K562 (cell line): ENCODE measurements around the gene CHCHD6. TPM values are rescaled to one million over a fixed set of nuclear protein-coding genes. Genes with fewer than 3 reads are reported as not detected.

Source experiments
- ATAC-seq: fragments of 200-7000 bp; cut with Tn5 transposase; 3 replicates; pipeline ENCODE4 v1.9.1; 2020; ENCODE audit warnings: moderate library complexity
- BruUV-seq: library from RNA; stranded (reverse); fragments of 400-500 nt; replicated peaks from 2 replicates; lab custom pipeline; 2021; lab: Mats Ljungman, UMichigan
- CTCF ChIA-PET: fragments of 300-600 bp; formaldehyde crosslinking; extraction: SDS; loops from one replicate; lab custom pipeline; 2021; ENCODE audit warnings: low intra/inter-chr PET ratio; lab: Yijun Ruan, JAX
- POLR2A ChIA-PET: fragments of 300-600, 350-650 bp; sonication (Branson Sonifier 250); formaldehyde crosslinking; extraction: SDS; loops from one replicate; lab custom pipeline; 2021; ENCODE audit warnings: antibody characterized with exemption, inconsistent platforms; lab: Yijun Ruan, JAX
- DNase-seq, 4 experiments: peaks; one replicate each; pipeline versions ENCODE4 v3.0.0 to v3.0.0-alpha.2; 2011 to 2018; ENCODE audit warnings: low spot score in 3 of 4, mixed read lengths in 3 of 4; ENCODE audit errors: extremely low read depth in 1 of 4
- FAIRE-seq: peaks from 2 replicates; lab custom pipeline; 2011; peaks lifted over from hg19 to GRCh38; lab: Jason Lieb, UNC
- H2AFZ ChIP-seq: 2 replicates; pipeline ENCODE4 v1.6.0; 2011; ENCODE audit warnings: low read depth, low read length, control low read depth, inconsistent platforms
- H3K27ac ChIP-seq: fragments of 200-600 bp; 3 replicates; pipeline ENCODE4 v1.8.0; 2011; ENCODE audit warnings: low read depth, mild to moderate bottlenecking, control low read depth, inconsistent platforms, low read length, moderate library complexity, mixed read lengths; ENCODE audit errors: extremely low read depth
- H3K27me3 ChIP-seq, 2 experiments: fragments of 300-600 bp in 1 of 2; 2 replicates in 1 of 2; 3 replicates in 1 of 2; pipeline versions ENCODE4 v1.6.0 to v1.8.0; 2011; ENCODE audit warnings: inconsistent platforms in 2 of 2, low read length in 2 of 2, mild to moderate bottlenecking in 1 of 2, mixed read lengths in 1 of 2, moderate library complexity in 1 of 2; ENCODE audit not compliant: control insufficient read depth in 2 of 2, insufficient read depth in 2 of 2
- H3K36me3 ChIP-seq: fragments of 300-600 bp; 3 replicates; pipeline ENCODE4 v1.8.0; 2011; ENCODE audit warnings: mild to moderate bottlenecking, low read length, inconsistent platforms; ENCODE audit not compliant: control insufficient read depth, insufficient read depth
- H3K4me1 ChIP-seq, 2 experiments: fragments of 200-600 bp in 1 of 2; replicated peaks in 1 of 2; 2 replicates in 1 of 2; 3 replicates in 1 of 2; pipeline versions ENCODE4 v1.5.1 to v1.8.0; 2011; ENCODE audit warnings: inconsistent platforms in 2 of 2, low read length in 2 of 2, mild to moderate bottlenecking in 1 of 2, mixed read lengths in 1 of 2, moderate library complexity in 1 of 2; ENCODE audit not compliant: control insufficient read depth in 2 of 2, insufficient read depth in 2 of 2
- H3K4me2 ChIP-seq: 2 replicates; pipeline ENCODE4 v1.6.1; 2011; ENCODE audit warnings: low read length, control low read depth, inconsistent platforms, mixed read lengths; ENCODE audit not compliant: insufficient read depth
- H3K4me3 ChIP-seq: fragments of 200-600 bp; sonication (generic), shearing (Covaris generic); 2 replicates; pipeline ENCODE4 v1.5.1; 2016; ENCODE audit warnings: control low read depth, inconsistent platforms
- H3K79me2 ChIP-seq: fragments of 200-600 bp; 3 replicates; pipeline ENCODE4 v1.8.0; 2011; ENCODE audit warnings: low read length, inconsistent platforms; ENCODE audit not compliant: control insufficient read depth, insufficient read depth
- H3K9ac ChIP-seq, 2 experiments: 2 replicates each; pipeline versions ENCODE4 v1.6.0 to v1.6.1; 2011; ENCODE audit warnings: low read depth in 2 of 2, low read length in 2 of 2, control low read depth in 1 of 2, inconsistent platforms in 1 of 2, mild to moderate bottlenecking in 1 of 2, mixed read lengths in 1 of 2; ENCODE audit not compliant: insufficient read depth in 1 of 2
- H3K9me1 ChIP-seq: one replicate; pipeline ENCODE4 v1.6.0; 2011; ENCODE audit warnings: inconsistent platforms, mild to moderate bottlenecking, low read length, moderate library complexity; ENCODE audit not compliant: control insufficient read depth, insufficient read depth
- H3K9me3 ChIP-seq: replicated peaks from 2 replicates; pipeline ENCODE4 v1.5.1; 2011; ENCODE audit warnings: low read depth, low read length, inconsistent platforms; ENCODE audit not compliant: control insufficient read depth, insufficient read depth
- H4K20me1 ChIP-seq: replicated peaks from 2 replicates; pipeline ENCODE4 v1.6.1; 2011; ENCODE audit warnings: low read length, inconsistent platforms, mixed read lengths; ENCODE audit not compliant: control insufficient read depth, insufficient read depth
- DMBX1 ChIP-seq: fragments of 250-450 bp; sonication (Bioruptor Pico); IDR thresholded peaks from 2 replicates; pipeline ENCODE4 v1.8.0; 2022; ENCODE audit warnings: inconsistent platforms, mild to moderate bottlenecking, moderate library complexity, borderline replicate concordance
- MAZ ChIP-seq, 2 experiments: fragments of 450-650 bp in 1 of 2; sonication (generic) in 1 of 2; formaldehyde crosslinking; IDR thresholded peaks in 1 of 2; conservative IDR thresholded peaks in 1 of 2; 2 replicates each; pipeline versions ENCODE4 v1.4.0 to v1.5.0; 2020; ENCODE audit warnings: mild to moderate bottlenecking in 1 of 2, missing genetic modification reagents in 1 of 2
- RB1 ChIP-seq: fragments of 450-650 bp; IDR thresholded peaks from 2 replicates; pipeline ENCODE4 v1.6.1; 2017; ENCODE audit warnings: low read depth, mild to moderate bottlenecking
- ZNF311 ChIP-seq: fragments of 250-450 bp; sonication (Bioruptor Pico); IDR thresholded peaks from 2 replicates; pipeline ENCODE4 v1.4.0; 2020; ENCODE audit warnings: mild to moderate bottlenecking, moderate library complexity
- WGBS: fragments of 100-300 bp; shearing (Covaris generic); methylation state at CpG from one replicate; pipeline ENCODE4 v1.1.6; 2016; ENCODE audit warnings: low coverage, mixed read lengths; ENCODE audit not compliant: insufficient coverage; ENCODE audit errors: missing lambda C conversion rate; 5-methylcytosine and 5-hydroxymethylcytosine counted together
- in situ Hi-C: fragments of 300-500 bp; cut with MboI; formaldehyde crosslinking; loops from 4 replicates; pipeline ENCODE4 v1.15.0; 2018; ENCODE audit warnings: inconsistent platforms, mixed read lengths
- intact Hi-C: fragments of 100-400 bp; cut with micrococcal nuclease; formaldehyde crosslinking; loops from 2 replicates; pipeline ENCODE4 v1.14.2; 2022
- polyA plus RNA-seq, 8 experiments: library from polyadenylated mRNA; depleted of rRNA in 4 of 8; stranded (reverse) in 5 of 8; unstranded in 3 of 8; fragments of >200 nt; fragmentation: Nextera tagmentation in 2 of 8; fragmentation: Illumina TruSeq in 1 of 8; extraction: Ambion mirVana in 2 of 8; extraction: Trizol in 1 of 8; gene quantifications; 2 replicates each; pipeline versions ENCODE4 v1.2.1 to v1.2.3, GENCODE V29; 2011 to 2014; ENCODE audit warnings: inconsistent platforms in 1 of 8, missing spikeins in 1 of 8
- total RNA-seq, 7 experiments: library from RNA; depleted of rRNA in 6 of 7; stranded (reverse); fragments of >200 nt in 6 of 7; fragmentation: Illumina TruSeq in 2 of 7; extraction: Trizol in 2 of 7; gene quantifications; 2 replicates each; pipeline versions ENCODE4 v1.2.1 to v1.2.3, GENCODE V29; 2011 to 2021; ENCODE audit warnings: low replicate concordance in 1 of 7
- TF ChIP-seq, protein P1 (sequence below): conservative IDR thresholded peaks from 2 replicates; pipeline ENCODE4 v1.6.1; 2011; ENCODE audit warnings: low read depth, mild to moderate bottlenecking, low read length; ENCODE audit not compliant: control insufficient read depth

Gene CHCHD6
- total and polyA plus RNA-seq, 9 of the 15 experiments (the other 6 are each of a cell fraction or from before 2014, with no cell fraction given): 4.6 to 18.6 (median 10.9) TPM

DNA sequence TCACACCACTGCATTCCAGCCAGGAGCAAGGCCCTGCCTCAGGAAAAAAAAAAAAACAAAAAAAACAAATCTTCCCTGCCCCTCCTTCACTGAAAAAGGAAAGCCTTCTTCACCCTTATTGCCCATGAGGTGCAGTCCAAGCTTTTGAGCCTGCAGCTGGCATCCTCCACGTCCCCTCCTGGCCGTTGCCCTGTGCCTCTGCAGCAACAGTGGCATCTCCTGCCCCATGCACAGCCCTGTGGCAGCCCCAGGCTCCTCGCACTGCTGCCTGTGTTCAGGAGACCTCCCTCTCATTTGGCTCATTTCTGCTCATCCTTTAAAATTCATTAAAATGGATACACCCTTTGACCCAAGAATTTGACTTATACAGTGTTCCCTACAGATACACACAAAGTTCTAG, 206.2 kb downstream of the CHCHD6 start:
- POLR2A ChIA-PET: interaction anchor here (0.8 to 1.4 kb wide), 3 partner anchors 18 to 52 kb away, joined by 3 read pairs; no protein-coding TSS in a partner anchor
- CTCF ChIA-PET: no interaction called here
- peaks cover 52 to 60% of the 10 kb centered on the region in 2 experiments for H3K4me1 ChIP-seq

DNA sequence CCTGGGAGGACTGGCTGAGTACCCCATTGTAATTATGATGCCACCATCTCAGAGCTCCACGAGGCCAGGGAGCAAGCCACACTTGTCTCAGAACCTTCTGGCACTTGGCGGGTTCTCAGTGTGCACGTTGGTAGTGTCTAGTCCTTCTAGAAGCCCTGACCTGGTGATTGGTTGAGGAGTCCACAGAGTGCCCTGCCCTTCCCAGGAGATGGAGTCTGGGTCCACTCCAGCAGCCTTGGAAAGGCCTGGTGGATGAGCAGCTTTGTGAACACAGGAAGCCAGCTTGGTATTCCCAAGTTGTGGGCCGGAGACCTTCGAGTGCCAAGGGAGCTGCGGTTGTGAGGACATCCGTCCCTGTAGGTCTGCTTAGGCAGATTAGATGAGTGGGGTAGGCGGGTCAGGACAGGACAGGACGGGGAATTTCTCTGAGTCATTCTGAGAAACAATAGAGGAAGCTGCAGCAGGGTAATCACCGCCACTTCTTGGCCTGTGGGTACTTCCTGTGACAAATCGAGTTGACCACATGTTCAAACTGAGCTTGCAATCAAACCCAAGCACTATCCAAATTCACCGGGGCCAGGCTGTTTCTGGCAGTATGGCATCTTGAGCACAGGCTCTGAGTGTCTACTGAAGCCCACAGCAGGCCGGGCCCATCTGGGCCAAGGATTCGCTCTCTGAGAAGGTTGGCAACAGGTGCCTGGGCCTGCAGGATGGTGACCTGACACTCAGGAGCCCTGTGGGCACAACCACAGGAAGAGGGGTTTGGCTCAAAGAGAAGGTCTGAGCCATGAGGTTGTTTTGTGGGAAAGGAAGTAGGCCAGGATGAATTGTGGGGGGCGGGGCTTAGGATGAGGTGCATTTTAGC, 207.4 kb downstream of the CHCHD6 start:
- peak; percentile 97 for FAIRE-seq
- Histone ChIP-seq H3K27ac (peak overlapping the region; percentile 93), H3K27me3 (no peaks in the 10 kb centered on the region), H3K4me3 (no peak overlapping the region), H3K9ac (peak overlapping the region; percentile 69 to 77; a peak in 3 of 4 replicates), H3K79me2 (peaks cover 10% of the 10 kb centered on the region; the same call in 1 of the 3 replicates), H3K36me3 (no peaks in the 10 kb centered on the region), H3K9me1 (no peaks in the 10 kb centered on the region), H3K4me2 (peak overlapping the region; percentile 51), H3K9me3 (no peaks in the 10 kb centered on the region), H3K4me1 (peaks cover 52 to 57% of the 10 kb centered on the region in 2 experiments), H4K20me1 (no peaks in the 10 kb centered on the region), H2AFZ (peak overlapping the region; percentile 38; the same call in 1 of the 2 replicates)
- BruUV-seq: TSS peak; percentile 87
- 5% methylated on average over 10 of the region's 15 CpGs for WGBS
- CTCF ChIA-PET: no interaction called here
- peak; percentile 60 to 92 (median 76) for DNase-seq
- POLR2A ChIA-PET: interaction anchor here (0.6 to 2.7 kb wide), 13 partner anchors 11 to 342 kb away, joined by 3 to 11 read pairs (median 3); no protein-coding TSS in a partner anchor
- ATAC-seq: peak; percentile 88
- in situ Hi-C loops (no loop called here), intact Hi-C loops (loop anchor here (5.0 kb wide), 1 partner anchor 71 kb away; the partner anchor contains the start of gene PLXNA1)
- TF ChIP-seq, protein P1, sequence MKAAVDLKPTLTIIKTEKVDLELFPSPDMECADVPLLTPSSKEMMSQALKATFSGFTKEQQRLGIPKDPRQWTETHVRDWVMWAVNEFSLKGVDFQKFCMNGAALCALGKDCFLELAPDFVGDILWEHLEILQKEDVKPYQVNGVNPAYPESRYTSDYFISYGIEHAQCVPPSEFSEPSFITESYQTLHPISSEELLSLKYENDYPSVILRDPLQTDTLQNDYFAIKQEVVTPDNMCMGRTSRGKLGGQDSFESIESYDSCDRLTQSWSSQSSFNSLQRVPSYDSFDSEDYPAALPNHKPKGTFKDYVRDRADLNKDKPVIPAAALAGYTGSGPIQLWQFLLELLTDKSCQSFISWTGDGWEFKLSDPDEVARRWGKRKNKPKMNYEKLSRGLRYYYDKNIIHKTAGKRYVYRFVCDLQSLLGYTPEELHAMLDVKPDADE: peak; percentile 81; the same call in 1 of the 2 replicates
- TF ChIP-seq RB1: no peak

More for the DNA sequence above, 206.2 kb downstream of the CHCHD6 start:
- H3K36me3 ChIP-seq: no peaks in the 10 kb centered on the region
- H3K4me3 ChIP-seq: no peak overlapping the region
- no peaks in the 10 kb centered on the region for H3K27me3 ChIP-seq
- DNase-seq: no peak
- no peak overlapping the region; a peak in 2 of 4 replicates for H3K9ac ChIP-seq
- H3K9me1 ChIP-seq: no peaks in the 10 kb centered on the region
- peaks cover 10% of the 10 kb centered on the region; the same call in 1 of the 3 replicates for H3K79me2 ChIP-seq
- no peaks in the 10 kb centered on the region for H3K9me3 ChIP-seq
- in situ Hi-C loops (no loop called here), intact Hi-C loops (loop anchor here (5.0 kb wide), 1 partner anchor 72 kb away; the partner anchor contains the start of gene PLXNA1)
- ATAC-seq: no peak
- WGBS: 60% methylated on average over 1 of the region's 3 CpGs
- TF ChIP-seq MAZ (CRISPR knock-in tag; conservative IDR thresholded peaks at IDR 0.05 in 1 of 2, IDR thresholded peaks at IDR 0.05 in 1 of 2) (no peak), DMBX1 (CRISPR knock-in tag) (peak; percentile 12; the same call in 1 of the 2 replicates), ZNF311 (CRISPR knock-in tag) (no peak)
- H2AFZ ChIP-seq: no peak overlapping the region
- peak overlapping the region; percentile 93 for H3K27ac ChIP-seq
- FAIRE-seq: no peak
- no peak overlapping the region for H3K4me2 ChIP-seq
- no peaks in the 10 kb centered on the region for H4K20me1 ChIP-seq
- no TSS peak for BruUV-seq
